ENCODE measurements around the gene DLK2. TPM values are rescaled to one million over a fixed set of nuclear protein-coding genes. Genes with fewer than 3 reads are reported as not detected.

The DLK2 gene
- total RNA-seq, 1 experiment from 2014 or later: 1.6 TPM

DNA sequence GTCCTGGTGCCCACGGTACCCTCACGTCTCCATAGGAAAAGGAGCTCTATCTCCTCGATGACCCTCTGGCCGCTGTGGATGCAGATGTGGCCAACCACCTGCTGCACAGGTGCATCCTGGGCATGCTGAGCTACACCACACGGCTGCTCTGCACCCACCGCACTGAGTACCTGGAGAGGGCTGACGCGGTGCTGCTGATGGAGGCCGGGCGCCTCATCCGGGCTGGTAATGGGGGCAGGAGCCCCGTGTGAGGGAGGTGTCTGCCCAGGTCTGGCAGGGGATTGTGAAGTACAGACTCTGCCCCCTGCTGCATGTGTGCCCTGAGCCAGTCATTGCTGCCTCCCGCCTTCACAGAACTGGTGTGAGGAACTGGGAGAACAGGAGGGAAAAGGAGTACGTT, 12.4 kb downstream of the DLK2 start (continued):
- TF ChIP-seq SIN3A (IDR thresholded peaks at IDR 0.05; ENCODE audit: low read depth) (no peak), SP1 (IDR thresholded peaks at IDR 0.05; ENCODE audit: low read depth) (no peak), ELF1 (IDR thresholded peaks at IDR 0.05; ENCODE audit: borderline replicate concordance, low read depth) (no peak), ZFX (IDR thresholded peaks at IDR 0.05) (no peak), FOSL1 (IDR thresholded peaks at IDR 0.05; ENCODE audit: low read depth) (no peak), CBX3 (IDR thresholded peaks at IDR 0.05; ENCODE audit: low read depth) (no peak)
- TF ChIP-seq, protein P1, sequence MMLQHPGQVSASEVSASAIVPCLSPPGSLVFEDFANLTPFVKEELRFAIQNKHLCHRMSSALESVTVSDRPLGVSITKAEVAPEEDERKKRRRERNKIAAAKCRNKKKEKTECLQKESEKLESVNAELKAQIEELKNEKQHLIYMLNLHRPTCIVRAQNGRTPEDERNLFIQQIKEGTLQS (IDR thresholded peaks at IDR 0.05): no peak
- TF ChIP-seq, protein P2, sequence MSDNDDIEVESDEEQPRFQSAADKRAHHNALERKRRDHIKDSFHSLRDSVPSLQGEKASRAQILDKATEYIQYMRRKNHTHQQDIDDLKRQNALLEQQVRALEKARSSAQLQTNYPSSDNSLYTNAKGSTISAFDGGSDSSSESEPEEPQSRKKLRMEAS (IDR thresholded peaks at IDR 0.05): no peak

DNA sequence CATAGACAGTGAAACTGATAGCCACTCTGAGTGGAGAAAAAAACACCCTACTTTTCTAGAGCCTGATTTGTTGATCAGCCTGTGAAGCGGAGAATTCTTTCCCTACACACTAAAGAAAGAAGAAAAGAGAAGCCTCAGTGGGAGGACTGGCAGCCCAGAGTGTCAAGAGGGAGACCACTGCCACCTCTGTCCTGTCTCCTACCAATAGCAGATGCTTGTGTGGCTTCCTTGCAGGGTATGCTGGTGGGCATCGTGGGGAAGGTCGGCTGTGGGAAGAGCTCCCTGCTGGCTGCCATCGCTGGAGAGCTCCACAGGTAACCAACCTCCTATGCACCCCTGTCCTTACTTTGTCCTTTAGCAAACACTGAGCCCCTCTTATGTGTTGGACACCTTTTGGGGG, 17.6 kb downstream of the DLK2 start:
- no peaks in the 10 kb centered on the region for H4K20me1 ChIP-seq (ENCODE audit: insufficient read depth)
- no peak overlapping the region for H3K4me3 ChIP-seq (replicated peaks in 1 of 2; ENCODE audit: low read depth in 1 of 2, low read length in 2 of 2)
- H3K4me1 ChIP-seq (ENCODE audit: control insufficient read depth in 1 of 2, insufficient read depth in 2 of 2, low read length in 2 of 2): peaks cover 12 to 18% of the 10 kb centered on the region in 2 experiments
- H3K9me3 ChIP-seq (ENCODE audit: control insufficient read depth in 1 of 2, insufficient read depth in 1 of 2, low read depth in 1 of 2, low read length in 2 of 2): no peaks in the 10 kb centered on the region
- H3K27ac ChIP-seq (ENCODE audit: low read depth, low read length): no peak overlapping the region
- H3K9ac ChIP-seq (ENCODE audit: low read length): no peak overlapping the region
- no peaks in the 10 kb centered on the region for H3K27me3 ChIP-seq (ENCODE audit: insufficient read depth, low read length)
- ChIA-PET CTCF (interaction anchor here (0.8 to 1.8 kb wide), 2 partner anchors 20 to 174 kb away, joined by 4 to 5 read pairs; no protein-coding TSS in a partner anchor), POLR2A (interaction anchor here (1.3 kb wide), 1 partner anchor 10 kb away, joined by 3 read pairs; the partner anchor contains the start of gene ABCC10), RAD21 (ENCODE audit: low non-redundant PET in 1 of 2, low total read pairs in 2 of 2, uncharacterized antibody in 2 of 2, unreplicated experiment in 2 of 2) (no interaction called here)
- TF ChIP-seq SP1 (IDR thresholded peaks at IDR 0.05; ENCODE audit: low read depth) (no peak), POLR2A (IDR thresholded peaks at IDR 0.05; ENCODE audit: borderline replicate concordance, extremely low read depth, insufficient read depth, insufficient read length) (no peak), CBX3 (IDR thresholded peaks at IDR 0.05; ENCODE audit: low read depth) (no peak), EZH2 (IDR thresholded peaks at IDR 0.05) (no peak), ELF1 (IDR thresholded peaks at IDR 0.05; ENCODE audit: borderline replicate concordance, low read depth) (no peak), JUND (IDR thresholded peaks at IDR 0.05) (no peak), ZNF274 (IDR thresholded peaks at IDR 0.05; ENCODE audit: low read depth, low read length) (no peak), SRF (IDR thresholded peaks at IDR 0.05; ENCODE audit: low read depth) (no peak), SIN3A (IDR thresholded peaks at IDR 0.05; ENCODE audit: low read depth) (no peak), FOSL1 (IDR thresholded peaks at IDR 0.05; ENCODE audit: low read depth) (no peak), RAD21 (IDR thresholded peaks at IDR 0.05; ENCODE audit: low read depth) (no peak), TCF7L2 (IDR thresholded peaks at IDR 0.05; ENCODE audit: borderline replicate concordance, extremely low read depth, insufficient read depth, insufficient read length) (no peak), POLR2AphosphoS5 (IDR thresholded peaks at IDR 0.05; ENCODE audit: low read depth, low read length) (no peak)
- TF ChIP-seq, protein P2 (IDR thresholded peaks at IDR 0.05): no peak
- TF ChIP-seq, protein P3, sequence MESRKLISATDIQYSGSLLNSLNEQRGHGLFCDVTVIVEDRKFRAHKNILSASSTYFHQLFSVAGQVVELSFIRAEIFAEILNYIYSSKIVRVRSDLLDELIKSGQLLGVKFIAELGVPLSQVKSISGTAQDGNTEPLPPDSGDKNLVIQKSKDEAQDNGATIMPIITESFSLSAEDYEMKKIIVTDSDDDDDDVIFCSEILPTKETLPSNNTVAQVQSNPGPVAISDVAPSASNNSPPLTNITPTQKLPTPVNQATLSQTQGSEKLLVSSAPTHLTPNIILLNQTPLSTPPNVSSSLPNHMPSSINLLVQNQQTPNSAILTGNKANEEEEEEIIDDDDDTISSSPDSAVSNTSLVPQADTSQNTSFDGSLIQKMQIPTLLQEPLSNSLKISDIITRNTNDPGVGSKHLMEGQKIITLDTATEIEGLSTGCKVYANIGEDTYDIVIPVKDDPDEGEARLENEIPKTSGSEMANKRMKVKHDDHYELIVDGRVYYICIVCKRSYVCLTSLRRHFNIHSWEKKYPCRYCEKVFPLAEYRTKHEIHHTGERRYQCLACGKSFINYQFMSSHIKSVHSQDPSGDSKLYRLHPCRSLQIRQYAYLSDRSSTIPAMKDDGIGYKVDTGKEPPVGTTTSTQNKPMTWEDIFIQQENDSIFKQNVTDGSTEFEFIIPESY (IDR thresholded peaks at IDR 0.05; ENCODE audit: extremely low read depth, insufficient replicate concordance, low read length): no peak
- TF ChIP-seq, protein P4, sequence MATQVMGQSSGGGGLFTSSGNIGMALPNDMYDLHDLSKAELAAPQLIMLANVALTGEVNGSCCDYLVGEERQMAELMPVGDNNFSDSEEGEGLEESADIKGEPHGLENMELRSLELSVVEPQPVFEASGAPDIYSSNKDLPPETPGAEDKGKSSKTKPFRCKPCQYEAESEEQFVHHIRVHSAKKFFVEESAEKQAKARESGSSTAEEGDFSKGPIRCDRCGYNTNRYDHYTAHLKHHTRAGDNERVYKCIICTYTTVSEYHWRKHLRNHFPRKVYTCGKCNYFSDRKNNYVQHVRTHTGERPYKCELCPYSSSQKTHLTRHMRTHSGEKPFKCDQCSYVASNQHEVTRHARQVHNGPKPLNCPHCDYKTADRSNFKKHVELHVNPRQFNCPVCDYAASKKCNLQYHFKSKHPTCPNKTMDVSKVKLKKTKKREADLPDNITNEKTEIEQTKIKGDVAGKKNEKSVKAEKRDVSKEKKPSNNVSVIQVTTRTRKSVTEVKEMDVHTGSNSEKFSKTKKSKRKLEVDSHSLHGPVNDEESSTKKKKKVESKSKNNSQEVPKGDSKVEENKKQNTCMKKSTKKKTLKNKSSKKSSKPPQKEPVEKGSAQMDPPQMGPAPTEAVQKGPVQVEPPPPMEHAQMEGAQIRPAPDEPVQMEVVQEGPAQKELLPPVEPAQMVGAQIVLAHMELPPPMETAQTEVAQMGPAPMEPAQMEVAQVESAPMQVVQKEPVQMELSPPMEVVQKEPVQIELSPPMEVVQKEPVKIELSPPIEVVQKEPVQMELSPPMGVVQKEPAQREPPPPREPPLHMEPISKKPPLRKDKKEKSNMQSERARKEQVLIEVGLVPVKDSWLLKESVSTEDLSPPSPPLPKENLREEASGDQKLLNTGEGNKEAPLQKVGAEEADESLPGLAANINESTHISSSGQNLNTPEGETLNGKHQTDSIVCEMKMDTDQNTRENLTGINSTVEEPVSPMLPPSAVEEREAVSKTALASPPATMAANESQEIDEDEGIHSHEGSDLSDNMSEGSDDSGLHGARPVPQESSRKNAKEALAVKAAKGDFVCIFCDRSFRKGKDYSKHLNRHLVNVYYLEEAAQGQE (IDR thresholded peaks at IDR 0.05; ENCODE audit: low read depth): no peak
- intact Hi-C loops (cut with micrococcal nuclease): no loop called here
- ATAC-seq (no peak), DNase-seq (ENCODE audit: low read depth, low spot score) (no peak)
- no peaks in the 10 kb centered on the region for H3K79me2 ChIP-seq (ENCODE audit: insufficient read depth, low read length)
- no TSS peak for BruUV-seq (replicated peaks)
- no peak overlapping the region for H3K4me2 ChIP-seq (ENCODE audit: low read length)
- peaks cover 3 to 6% of the 10 kb centered on the region in 2 experiments; a peak in 3 of 4 replicates for H3K36me3 ChIP-seq (ENCODE audit: control insufficient read depth in 1 of 2, insufficient read depth in 2 of 2, low read length in 2 of 2)
- H3K9me2 ChIP-seq (ENCODE audit: insufficient read depth): no peaks in the 10 kb centered on the region
- no peak overlapping the region for H2AFZ ChIP-seq (ENCODE audit: low read depth, low read length, poor library complexity, severe bottlenecking)

All from HCT116 (cell line).